Fibroblast of gingiva (primary cell): ENCODE measurements around the gene ADGRF3.
"Not testable (repeated sequence)": the region's sequence is repeated elsewhere in the genome, so short reads cannot be mapped to it uniquely, and the experiment has no call there.

ENCODE experiments used
- DNase-seq: peaks from one replicate; pipeline ENCODE4 v3.0.0-alpha.2; 2011; ENCODE audit warnings: low read depth

ADGRF3 gene, protein sequence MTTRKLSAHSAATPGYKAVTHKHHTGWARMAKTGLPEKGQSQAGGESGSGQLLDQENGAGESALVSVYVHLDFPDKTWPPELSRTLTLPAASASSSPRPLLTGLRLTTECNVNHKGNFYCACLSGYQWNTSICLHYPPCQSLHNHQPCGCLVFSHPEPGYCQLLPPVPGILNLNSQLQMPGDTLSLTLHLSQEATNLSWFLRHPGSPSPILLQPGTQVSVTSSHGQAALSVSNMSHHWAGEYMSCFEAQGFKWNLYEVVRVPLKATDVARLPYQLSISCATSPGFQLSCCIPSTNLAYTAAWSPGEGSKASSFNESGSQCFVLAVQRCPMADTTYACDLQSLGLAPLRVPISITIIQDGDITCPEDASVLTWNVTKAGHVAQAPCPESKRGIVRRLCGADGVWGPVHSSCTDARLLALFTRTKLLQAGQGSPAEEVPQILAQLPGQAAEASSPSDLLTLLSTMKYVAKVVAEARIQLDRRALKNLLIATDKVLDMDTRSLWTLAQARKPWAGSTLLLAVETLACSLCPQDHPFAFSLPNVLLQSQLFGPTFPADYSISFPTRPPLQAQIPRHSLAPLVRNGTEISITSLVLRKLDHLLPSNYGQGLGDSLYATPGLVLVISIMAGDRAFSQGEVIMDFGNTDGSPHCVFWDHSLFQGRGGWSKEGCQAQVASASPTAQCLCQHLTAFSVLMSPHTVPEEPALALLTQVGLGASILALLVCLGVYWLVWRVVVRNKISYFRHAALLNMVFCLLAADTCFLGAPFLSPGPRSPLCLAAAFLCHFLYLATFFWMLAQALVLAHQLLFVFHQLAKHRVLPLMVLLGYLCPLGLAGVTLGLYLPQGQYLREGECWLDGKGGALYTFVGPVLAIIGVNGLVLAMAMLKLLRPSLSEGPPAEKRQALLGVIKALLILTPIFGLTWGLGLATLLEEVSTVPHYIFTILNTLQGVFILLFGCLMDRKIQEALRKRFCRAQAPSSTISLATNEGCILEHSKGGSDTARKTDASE

DNA sequence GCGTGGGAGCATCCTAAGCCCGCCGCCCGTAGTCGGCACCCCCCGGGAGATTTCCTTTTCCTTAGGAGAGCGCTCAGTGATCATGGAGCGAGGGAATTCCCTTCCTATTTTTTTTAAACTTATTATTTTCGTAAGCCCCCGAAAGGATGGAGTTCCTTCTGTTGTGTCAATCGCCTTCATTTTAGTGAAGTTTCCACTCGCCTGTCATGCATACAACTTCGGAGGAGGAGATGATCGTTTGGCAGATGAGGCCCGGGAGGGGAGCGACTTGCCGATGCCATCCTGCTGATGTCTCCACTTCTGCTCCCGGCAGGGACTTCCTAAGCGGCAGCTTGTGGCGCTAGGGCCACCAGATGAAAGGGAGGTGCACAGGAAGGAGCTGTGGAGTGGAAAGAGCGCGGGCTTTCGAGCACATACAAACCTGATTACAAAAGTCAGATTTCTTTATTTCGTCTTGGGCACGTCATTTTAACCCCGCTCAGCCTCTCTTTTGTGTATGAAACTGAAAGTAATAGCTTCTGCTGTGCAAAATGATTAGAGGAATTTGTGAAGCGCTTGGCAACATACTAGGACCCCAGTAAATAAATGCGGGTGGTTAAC lies at the start of gene ADGRF3:
ADGRF3 (minus strand) TSS at position 336 of the 600 bp plus-strand sequence. CDS start 555 bp downstream, outside the sequence.
- DNase-seq: peak; percentile 34

DNA sequence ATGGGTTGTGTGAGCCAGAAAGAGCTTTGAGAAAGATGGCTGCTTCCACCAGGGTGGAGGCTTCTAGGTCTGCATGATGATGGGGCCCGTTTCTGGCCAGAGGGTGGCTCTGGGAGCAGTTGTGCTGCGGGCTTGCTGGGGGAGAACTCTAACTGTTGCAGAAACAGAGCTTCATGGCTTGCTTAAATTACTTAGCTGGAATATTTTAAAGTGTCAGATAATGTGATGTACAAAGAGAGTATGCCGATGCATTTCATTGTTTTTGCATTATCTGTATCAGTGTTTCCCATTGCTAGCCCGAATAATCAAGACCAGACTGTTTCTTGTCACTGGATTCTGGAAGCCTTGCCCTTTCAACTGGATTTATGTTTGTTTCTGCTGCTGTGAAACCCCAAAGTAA lies 48.8 kb upstream of the ADGRF3 start:
- no peak for DNase-seq

DNA sequence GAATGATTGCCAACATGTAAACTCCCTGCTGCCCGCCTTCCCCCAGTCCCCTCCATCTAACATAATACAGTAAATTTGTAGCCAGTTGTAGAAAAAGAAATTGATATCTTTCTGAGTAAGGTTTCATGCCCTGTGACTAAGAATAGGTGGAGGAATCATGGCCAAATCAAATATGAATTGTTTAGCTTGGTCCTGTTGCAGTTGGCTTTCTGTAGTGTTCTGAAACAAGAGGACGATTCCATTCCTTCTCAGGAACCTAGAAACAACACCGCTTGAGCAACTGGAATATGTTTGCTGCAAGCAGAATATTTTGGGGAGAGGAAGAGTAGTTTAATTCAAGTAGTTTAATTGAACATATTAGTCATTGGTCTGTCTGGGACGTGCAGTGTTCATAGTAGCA lies 48.1 kb upstream of the ADGRF3 start:
- peak; percentile 77 for DNase-seq

DNA sequence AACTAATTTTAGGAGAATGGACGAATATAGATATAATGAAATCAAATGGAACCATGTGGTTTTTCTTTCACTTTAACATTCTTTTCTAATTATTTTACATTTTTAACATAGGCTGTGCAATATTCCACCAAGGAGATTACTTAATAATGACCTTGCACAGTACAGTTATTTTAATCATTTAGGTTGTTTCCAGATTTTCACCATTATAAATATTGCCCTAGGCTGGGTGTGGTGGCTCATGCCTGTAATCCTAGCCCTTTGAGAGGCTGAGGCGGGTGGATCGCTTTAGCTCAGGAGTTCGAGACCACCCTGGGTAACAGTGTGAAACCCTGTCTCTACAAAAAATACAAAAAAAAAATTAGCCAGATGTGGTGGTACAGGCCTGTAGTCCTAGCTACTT lies 40.6 kb upstream of the ADGRF3 start:
- peak; percentile 24 for DNase-seq

DNA sequence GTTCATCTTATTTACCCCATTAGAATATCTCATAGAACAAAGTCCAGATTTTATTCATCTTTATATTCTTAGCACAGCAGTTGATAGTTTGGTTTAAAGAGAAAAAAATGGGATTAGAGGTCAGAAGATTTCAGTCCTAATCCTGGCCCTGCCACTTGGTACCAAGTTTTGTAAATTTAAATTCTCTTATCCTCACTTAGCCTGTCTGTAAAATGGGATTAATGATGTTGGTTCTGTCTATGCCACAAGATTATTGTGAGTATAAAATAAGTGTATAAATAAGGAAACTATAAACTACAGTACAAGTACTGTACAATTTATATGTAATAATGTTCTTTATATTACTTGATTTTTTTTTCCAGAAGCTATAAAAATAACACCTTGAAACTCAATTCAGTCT lies 38.0 kb upstream of the ADGRF3 start:
- DNase-seq: no peak

DNA sequence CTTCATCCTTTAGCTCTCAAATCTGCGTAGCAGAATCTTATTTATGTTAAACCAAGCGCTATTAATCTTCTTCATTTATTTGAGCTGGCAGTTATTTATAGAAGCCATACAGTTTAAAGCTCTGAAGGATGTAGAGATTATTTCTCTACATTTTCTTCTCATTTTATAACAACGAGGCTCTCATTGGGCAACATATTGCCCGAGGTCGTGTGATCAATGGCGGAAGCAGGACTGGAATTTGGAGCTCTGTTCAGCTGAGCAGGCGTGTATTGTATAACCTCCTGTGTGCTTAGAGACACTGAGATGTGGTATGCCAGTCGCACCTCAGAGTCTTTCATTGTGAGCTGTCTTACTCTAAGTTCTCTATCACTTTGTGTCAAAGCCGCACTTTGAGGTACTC lies 37.6 kb upstream of the ADGRF3 start:
- no peak for DNase-seq

DNA sequence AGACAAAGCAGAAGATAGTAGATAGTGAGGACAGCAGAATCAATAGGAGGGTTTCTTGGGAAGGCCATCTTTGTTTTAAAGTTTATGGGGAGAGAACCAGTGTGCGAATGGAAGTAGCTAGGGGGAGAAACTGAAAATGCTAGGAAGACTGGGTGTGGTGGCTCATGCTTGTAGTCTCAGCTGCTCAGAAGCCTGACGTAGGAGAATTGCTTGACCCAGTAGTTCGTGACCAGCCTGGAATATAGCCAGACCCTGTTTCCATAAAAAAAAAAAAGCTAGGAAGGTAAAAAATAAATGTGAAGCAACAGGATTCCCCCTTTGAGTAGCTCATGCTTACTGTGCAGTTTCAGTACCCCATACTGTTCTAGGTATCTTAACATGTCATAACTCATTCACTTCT lies 36.0 kb upstream of the ADGRF3 start:
- DNase-seq: no peak

DNA sequence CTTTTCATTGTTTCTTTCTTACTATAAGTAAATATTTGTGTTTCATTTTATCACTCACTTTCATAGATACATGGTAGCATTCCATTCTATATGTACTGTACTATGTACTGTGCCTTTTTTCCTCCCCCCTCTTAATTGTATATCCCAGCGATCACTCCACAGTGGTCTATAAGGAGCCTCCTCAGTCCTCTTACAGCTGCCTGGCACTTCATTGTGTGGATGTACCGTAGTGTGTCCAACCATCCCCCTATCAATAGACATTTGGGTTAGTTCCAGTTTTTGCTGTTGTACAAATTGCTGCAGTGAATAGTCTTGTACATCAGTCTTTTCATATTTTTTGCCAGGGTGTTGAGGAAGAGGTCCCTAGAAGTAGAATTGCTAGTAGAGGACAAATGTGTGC lies 33.7 kb upstream of the ADGRF3 start:
- no peak for DNase-seq

DNA sequence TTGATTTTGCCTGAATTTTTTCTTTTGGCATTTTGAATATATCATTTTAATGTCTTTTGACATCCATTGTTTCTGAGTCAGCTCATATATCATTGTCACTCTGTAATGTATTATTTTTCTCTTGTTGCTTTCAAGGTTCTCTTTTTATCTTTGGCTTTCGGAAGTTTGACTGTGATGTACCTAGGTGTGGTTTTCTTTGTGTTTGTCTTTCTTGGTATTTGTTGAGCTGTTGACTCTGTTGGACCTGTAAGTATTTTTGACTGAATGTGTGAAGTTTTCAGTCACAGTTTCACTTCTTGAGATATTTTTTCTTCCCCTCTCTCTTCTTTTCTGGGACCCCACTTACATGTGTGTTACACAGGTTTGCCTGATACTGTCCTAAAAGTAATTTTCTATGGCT lies 30.2 kb upstream of the ADGRF3 start:
- DNase-seq: no peak

DNA sequence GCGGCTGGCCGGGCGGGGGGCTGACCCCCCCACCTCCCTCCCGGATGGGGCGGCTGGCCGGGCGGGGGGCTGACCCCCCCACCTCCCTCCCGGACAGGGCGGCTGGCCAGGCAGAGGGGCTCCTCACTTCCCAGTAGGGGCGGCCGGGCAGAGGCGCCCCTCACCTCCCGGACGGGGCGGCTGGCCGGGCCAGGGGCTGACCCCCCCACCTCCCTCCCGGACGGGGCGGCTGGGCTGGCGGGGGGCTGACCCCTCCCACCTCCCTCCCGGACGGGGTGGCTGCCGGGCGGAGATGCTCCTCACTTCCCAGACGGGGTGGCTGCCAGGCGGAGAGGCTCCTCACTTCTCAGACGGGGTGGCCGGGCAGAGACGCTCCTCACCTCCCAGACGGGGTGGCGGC lies 24.3 kb upstream of the ADGRF3 start:
- not testable (repeated sequence) for DNase-seq

DNA sequence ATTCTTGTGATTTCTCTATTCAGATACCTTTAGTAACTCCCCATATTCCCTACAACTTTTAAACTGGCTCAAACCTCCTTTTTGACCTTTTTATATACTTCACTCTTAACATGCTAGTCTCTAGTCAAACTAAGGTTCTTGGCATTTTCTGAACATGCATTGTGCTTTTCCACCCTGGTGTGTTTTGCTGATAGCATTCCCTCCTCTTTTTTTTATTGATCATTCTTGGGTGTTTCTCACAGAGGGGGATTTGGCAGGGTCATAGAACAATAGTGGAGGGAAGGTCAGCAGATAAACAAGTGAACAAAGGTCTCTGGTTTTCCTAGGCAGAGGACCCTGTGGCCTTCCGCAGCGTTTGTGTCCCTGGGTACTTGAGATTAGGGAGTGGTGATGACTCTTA lies 23.1 kb upstream of the ADGRF3 start:
- DNase-seq: not testable (repeated sequence)

DNA sequence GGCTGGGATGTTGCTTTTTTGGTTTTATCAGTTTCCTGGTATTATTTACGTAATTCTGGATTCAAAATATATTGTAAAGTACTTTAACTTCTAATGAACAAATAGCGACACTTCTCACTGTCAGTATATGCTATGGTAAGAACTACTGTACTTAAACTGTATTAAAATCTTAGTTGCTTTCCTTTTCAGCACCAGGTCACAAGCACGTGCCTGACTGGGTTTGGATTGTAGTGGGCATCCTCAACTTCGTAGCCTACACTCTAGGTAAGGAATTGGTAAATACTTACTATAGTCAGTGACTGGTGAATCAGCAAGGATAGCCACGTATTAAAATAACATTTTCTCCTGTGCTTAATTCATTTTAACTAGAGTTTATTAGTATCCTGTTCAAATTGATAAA lies 20.4 kb upstream of the ADGRF3 start:
- no peak for DNase-seq

DNA sequence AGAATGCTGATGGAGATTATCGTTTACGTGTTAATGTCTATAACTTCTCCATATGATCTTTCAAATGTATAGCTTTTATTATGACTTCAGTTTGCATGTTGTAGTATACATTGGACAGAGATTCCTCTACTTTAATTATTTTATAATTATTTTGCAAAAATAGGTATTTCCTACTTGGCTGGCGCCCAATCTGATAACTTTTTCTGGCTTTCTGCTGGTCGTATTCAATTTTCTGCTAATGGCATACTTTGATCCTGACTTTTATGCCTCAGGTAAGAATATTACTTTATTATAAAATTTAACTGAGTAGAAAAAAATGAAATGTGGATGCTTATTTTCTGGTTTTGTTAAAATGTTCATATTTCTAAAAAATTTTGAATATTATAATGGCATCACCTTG lies 18.1 kb upstream of the ADGRF3 start:
- no peak for DNase-seq

DNA sequence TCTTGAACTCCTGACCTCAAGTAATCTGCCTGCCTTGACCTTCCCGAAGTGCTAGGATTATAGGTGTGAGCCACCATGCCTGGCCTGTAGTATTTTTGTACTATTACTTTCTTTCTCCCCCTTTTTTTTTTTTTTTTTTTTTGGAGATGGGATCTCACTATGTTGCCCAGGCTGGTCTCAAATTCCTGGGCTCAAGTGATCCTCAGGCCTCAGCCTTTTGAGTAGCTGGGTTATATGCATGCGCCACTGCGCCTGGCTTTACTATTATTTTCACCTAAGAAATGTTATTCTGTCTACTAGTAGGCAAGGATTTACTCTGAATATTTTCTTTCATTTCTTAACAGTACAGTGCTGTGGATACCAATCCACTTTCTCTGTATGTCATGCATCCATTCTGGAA lies 17.4 kb upstream of the ADGRF3 start:
- no peak for DNase-seq

DNA sequence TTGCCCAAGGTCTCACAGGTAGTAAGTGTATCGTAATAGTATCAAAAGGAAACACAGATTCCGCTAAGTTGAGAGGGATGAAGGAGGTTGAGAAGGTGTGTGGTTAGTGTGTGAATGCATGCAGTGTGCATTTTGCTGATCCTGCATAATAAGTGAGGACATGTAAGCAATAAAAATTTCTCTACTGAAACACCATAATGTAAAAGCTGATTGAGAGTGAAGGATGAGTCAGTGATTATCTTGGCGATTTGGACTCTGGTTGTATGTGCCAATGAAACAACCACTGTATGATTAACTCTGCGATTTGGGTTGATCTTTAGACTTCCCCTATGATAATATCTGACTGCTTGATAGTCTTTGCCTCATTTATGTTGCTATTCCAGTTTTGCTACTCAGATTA lies 16.7 kb upstream of the ADGRF3 start:
- DNase-seq: peak; percentile 24

DNA sequence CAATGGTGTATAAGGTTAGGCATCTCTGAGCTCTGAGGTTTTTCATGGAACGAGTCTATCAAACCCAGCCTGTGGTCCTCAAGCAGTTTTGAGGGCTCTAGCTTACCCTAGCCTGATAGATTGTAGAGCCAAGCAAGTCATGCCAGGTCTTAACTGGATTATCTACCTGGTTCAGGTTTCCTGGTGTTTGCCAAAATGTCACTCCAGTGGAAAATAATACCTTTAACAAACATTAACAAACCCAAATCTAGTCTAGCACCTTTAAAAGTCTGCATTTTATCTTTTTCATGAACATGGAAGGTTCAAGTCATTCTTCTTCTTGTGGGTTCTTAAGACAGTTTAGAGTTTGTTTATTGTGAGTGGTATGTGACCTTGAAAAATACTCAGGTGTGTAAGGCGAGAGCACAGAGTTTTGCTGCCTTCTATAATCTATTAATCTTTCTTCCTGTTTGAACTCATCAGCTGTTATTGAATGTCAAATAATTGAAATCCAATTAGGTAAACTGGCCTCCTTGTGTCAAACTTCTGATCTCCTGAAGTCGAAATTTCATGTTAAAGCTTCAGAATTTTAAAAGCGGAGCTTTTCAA lies 13.4 kb upstream of the ADGRF3 start:
- DNase-seq: no peak

DNA sequence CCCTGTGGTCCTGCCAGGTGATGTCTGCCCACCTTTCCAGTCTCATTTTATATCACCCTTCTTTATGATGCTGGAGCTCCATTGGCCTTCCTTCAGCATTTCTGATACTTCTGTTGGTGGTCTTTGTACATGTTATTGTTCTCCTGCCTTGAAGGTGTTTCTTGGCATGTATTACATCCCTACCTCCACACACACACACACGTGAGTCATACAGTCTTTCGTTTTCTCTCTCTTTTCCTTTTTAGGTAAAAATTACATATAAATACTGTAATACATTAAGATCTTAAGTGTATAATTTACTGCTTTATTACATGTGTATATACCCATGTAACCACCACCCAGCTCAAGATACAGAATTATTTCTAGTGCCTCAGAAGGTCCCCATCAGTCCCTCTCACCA lies 10.2 kb upstream of the ADGRF3 start:
- no peak for DNase-seq

DNA sequence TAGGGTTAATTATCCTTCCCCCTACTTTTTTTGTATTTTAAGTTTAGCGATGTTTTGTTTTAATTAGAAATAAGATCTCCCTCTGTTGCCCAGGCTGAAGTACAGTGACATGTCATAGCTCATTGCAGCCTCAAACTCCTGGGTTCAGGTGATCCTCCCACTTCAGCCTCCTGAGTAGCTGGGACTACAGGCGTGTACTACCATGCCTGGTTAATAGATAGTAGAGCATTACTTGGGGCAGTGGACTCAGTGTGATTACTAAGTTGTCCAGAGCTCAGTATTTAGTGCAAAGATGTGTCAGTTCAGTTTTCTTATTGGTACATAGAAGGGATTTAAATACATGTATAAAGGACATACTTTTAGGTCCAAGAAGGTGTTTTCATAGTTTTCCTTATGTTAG lies 9.5 kb upstream of the ADGRF3 start:
- DNase-seq: no peak

DNA sequence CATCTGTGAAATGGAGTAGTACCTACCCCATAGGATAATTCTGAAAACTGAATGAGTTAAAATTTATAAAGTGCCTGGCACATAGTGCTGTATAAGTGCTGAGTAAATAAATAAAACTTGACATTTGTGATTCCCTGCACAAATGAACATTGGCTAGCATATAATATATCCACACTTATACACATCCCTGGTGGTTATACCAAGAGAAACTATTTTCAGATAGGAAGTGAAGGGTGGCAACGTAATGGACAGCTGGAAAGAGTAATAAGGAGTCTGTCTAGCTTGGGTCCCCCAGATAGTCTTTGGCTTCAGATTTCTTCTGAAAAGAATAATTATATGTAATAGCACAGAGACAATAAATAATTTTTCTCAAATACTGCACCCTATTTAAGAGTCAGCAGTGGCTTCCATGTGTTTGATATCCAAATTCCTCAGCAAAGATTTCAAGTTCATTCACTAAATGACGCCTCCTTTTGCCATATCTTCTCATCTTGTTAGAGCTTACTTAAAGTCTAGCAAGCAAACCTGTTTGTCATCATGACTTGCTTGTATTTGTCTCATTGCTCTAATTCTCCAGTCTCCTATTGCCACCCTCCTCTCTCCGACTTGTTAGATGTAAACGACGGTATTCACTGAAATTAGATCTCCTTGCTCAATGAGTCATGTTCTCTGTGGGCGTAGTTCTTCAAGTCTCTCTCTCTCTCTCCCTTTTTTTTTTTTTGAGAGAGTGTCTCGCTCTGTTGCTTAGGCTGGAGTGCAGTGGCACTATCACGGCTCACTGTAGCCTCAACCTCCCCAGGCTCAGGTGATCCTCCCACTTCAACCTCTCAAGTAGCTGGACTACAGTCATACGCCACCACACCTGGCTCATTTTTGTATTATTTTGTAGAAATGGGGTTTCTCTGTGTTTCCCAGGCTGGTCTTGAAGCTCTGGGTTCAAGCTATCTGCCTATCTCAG lies 8.7 kb upstream of the ADGRF3 start:
- peak; percentile 97 for DNase-seq

DNA sequence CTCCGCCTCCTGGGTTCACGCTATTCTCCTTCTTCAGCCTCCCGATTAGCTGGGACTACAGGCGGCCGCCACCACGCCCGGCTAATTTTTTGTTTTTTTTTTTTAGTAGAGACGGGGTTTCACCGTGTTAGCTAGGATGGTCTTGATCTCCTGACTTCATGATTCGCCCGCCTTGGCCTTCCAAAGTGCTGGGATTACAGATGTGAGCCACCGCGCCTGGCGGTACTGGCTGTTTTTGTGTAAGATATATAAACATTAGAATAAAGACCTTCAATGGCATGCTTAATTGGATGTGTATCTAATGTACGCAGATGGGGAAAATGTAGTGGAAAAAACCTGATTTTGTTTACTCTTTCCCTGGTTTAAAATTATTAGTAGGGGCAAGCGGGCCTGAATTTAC lies 7.9 kb upstream of the ADGRF3 start:
- not testable (repeated sequence) for DNase-seq

DNA sequence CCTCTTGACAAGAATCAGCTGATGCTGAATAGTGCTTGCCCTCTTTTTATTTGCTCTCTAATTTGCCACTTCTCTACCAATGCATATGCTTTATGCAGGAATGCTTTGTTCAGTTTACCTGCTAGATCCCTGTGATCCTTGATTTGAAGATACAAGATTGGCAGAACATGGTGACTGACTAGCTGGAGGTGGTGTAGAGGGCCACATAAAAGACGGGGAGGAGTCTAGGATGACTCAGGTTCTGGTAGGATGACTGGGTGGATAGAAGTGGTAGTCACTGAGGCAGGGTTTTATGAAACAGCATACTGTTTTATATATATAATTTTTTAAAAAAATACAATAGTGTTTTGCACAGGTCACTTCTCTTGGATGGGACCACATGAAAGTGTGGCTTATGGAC lies 6.3 kb upstream of the ADGRF3 start:
- no peak for DNase-seq
